Pulmonary artery endothelial cell (primary cell): ENCODE measurements around the gene TRABD2A. TPM values are rescaled to one million over a fixed set of nuclear protein-coding genes. Genes with fewer than 3 reads are reported as not detected.
"Not testable (repeated sequence)": the region's sequence is repeated elsewhere in the genome, so short reads cannot be mapped to it uniquely, and the experiment has no call there.

Source experiments
- DNase-seq: peaks from one replicate; pipeline ENCODE4 v3.0.0-alpha.2; 2011; ENCODE audit warnings: low read depth, low spot score
- total RNA-seq: library from RNA; depleted of rRNA; stranded (reverse); fragments of >200 nt; gene quantifications from 2 replicates; pipeline ENCODE4 v1.2.3, GENCODE V29; 2014

The TRABD2A gene
- total RNA-seq, result 0.59 and 0.92 TPM in 2 replicates

GRCh38 chr2:84880645-84881521, at the start of gene TRABD2A:
Gene TRABD2A, minus strand, starts transcription at chr2:84881084. Its CDS starts 45 bp downstream, at chr2:84881039.
- DNase-seq, result no peak

- DNase-seq, result no peak
These were observed 46.4 kb upstream of the TRABD2A start for GRCh38 chr2:84927275-84927627.

- peak; percentile 67 for DNase-seq
These were observed 45.0 kb upstream of the TRABD2A start for GRCh38 chr2:84925724-84926376.

- no peak for DNase-seq
These were observed 44.4 kb upstream of the TRABD2A start for GRCh38 chr2:84925336-84925723.

- DNase-seq, result peak; percentile 86
These were observed 43.6 kb upstream of the TRABD2A start for GRCh38 chr2:84924173-84925106.

GRCh38 chr2:84923009-84923408, 42.1 kb upstream of the TRABD2A start:
- DNase-seq, result no peak

GRCh38 chr2:84919885-84920580, 39.1 kb upstream of the TRABD2A start:
- DNase-seq, result peak; percentile 83

GRCh38 chr2:84918430-84918829, 37.5 kb upstream of the TRABD2A start:
- DNase-seq, result no peak

GRCh38 chr2:84917821-84918220, 36.9 kb upstream of the TRABD2A start:
- not testable (repeated sequence) for DNase-seq

GRCh38 chr2:84915675-84916074, 34.8 kb upstream of the TRABD2A start:
- not testable (repeated sequence) for DNase-seq

GRCh38 chr2:84914334-84914733, 33.5 kb upstream of the TRABD2A start:
- no peak for DNase-seq

GRCh38 chr2:84912984-84913383, 32.1 kb upstream of the TRABD2A start:
- DNase-seq, result no peak

- no peak for DNase-seq
These were observed 30.3 kb upstream of the TRABD2A start for GRCh38 chr2:84911135-84911678.

GRCh38 chr2:84908948-84909713, 28.2 kb upstream of the TRABD2A start:
- DNase-seq, result no peak

- DNase-seq, result peak; percentile 59
These were observed 26.2 kb upstream of the TRABD2A start for GRCh38 chr2:84906900-84907714.

- no peak for DNase-seq
These were observed 25.4 kb upstream of the TRABD2A start for GRCh38 chr2:84906108-84906899.

- peak; percentile 46 for DNase-seq
These were observed 24.6 kb upstream of the TRABD2A start, which contains the start of gene TMSB10 for GRCh38 chr2:84905181-84906107. Gene TMSB10, plus strand, starts transcription at chr2:84905656.
